OCI-LY1 (cell line): ENCODE results near the gene CACNA2D1.

Experiments
- H2AFZ ChIP-seq: fragments of 200-600 bp; sonication (generic), shearing (Covaris generic); 2 replicates; pipeline ENCODE4 v1.6.0; 2014; ENCODE audit warnings: antibody characterized with exemption, mild to moderate bottlenecking, low read length
- H3F3A ChIP-seq: fragments of 200-600 bp; sonication (generic), shearing (Covaris generic); 2 replicates; pipeline ENCODE4 v1.6.0; 2014; ENCODE audit warnings: mild to moderate bottlenecking, antibody characterized with exemption, low read length, moderate library complexity; ENCODE audit not compliant: insufficient read depth
- H3K27ac ChIP-seq: fragments of 200-600 bp; sonication (generic); 2 replicates; pipeline ENCODE4 v1.5.1; 2014; ENCODE audit warnings: low read length, mixed run types, mild to moderate bottlenecking, low read depth; ENCODE audit not compliant: poor library complexity, severe bottlenecking
- H3K27me3 ChIP-seq: fragments of 200-600 bp; sonication (generic); 2 replicates; pipeline ENCODE4 v1.6.0; 2014; ENCODE audit warnings: antibody characterized with exemption, mild to moderate bottlenecking, low read length, moderate library complexity; ENCODE audit not compliant: insufficient read depth
- H3K36me3 ChIP-seq: fragments of 200-600 bp; sonication (generic); 2 replicates; pipeline ENCODE4 v1.6.1; 2014; ENCODE audit warnings: mild to moderate bottlenecking, antibody characterized with exemption, low read length, moderate library complexity, mixed read lengths; ENCODE audit not compliant: insufficient read depth
- H3K4me1 ChIP-seq: fragments of 200-600 bp; sonication (generic); 2 replicates; pipeline ENCODE4 v1.5.1; 2014; ENCODE audit warnings: mild to moderate bottlenecking, low read length, moderate library complexity; ENCODE audit not compliant: insufficient read depth, severe bottlenecking
- H3K4me2 ChIP-seq: fragments of 200-600 bp; sonication (generic), shearing (Covaris generic); 2 replicates; pipeline ENCODE4 v1.6.1; 2014; ENCODE audit warnings: low read length
- H3K4me3 ChIP-seq: fragments of 200-600 bp; sonication (generic); 2 replicates; pipeline ENCODE4 v1.5.1; 2014; ENCODE audit warnings: low read length, low read depth, mild to moderate bottlenecking, mixed read lengths; ENCODE audit not compliant: poor library complexity, severe bottlenecking
- H3K79me2 ChIP-seq: fragments of 200-600 bp; shearing (Covaris generic); 2 replicates; pipeline ENCODE4 v1.6.1; 2016; ENCODE audit warnings: mixed run types, low read length, mixed read lengths; ENCODE audit not compliant: insufficient read depth
- H3K9ac ChIP-seq: fragments of 200-600 bp; sonication (generic), shearing (Covaris generic); 2 replicates; pipeline ENCODE4 v1.6.1; 2014; ENCODE audit warnings: mild to moderate bottlenecking, low read length, mixed read lengths
- H3K9me2 ChIP-seq: fragments of 200-600 bp; sonication (generic), shearing (Covaris generic); 2 replicates; pipeline ENCODE4 v1.6.1; 2014; ENCODE audit warnings: low read depth, mild to moderate bottlenecking, low read length, mixed read lengths
- H3K9me3 ChIP-seq: fragments of 200-600 bp; shearing (Covaris generic); 2 replicates; pipeline ENCODE4 v1.6.1; 2014; ENCODE audit warnings: low read length, mixed read lengths
- H4K20me1 ChIP-seq: fragments of 200-600 bp; sonication (generic), shearing (Covaris generic); 2 replicates; pipeline ENCODE4 v1.6.0; 2016; ENCODE audit warnings: mild to moderate bottlenecking, low read length; ENCODE audit not compliant: insufficient read depth
- CTCF ChIP-seq: fragments of 200-600 bp; sonication (generic), shearing (Covaris generic); IDR thresholded peaks from 2 replicates; pipeline ENCODE4 v1.5.1; 2017; ENCODE audit warnings: mild to moderate bottlenecking, antibody characterized with exemption, low read length, moderate library complexity, mixed read lengths
- EZH2 ChIP-seq: fragments of 200-600 bp; sonication (generic), shearing (Covaris generic); IDR thresholded peaks from 2 replicates; pipeline ENCODE4 v1.8.0; 2017; ENCODE audit warnings: borderline replicate concordance, mixed run types, mild to moderate bottlenecking, antibody characterized with exemption, low read length, moderate library complexity, mixed read lengths

Gene CACNA2D1

GRCh38 chr7:82067628-82068264, 375.8 kb downstream of the CACNA2D1 start:
- no peak overlapping the region for H3K4me2 ChIP-seq
- no peak overlapping the region for H2AFZ ChIP-seq
- H3K27ac ChIP-seq = no peak overlapping the region
- no peaks in the 10 kb centered on the region for H3K27me3 ChIP-seq
- no peaks in the 10 kb centered on the region for H3K9me2 ChIP-seq
- H4K20me1 ChIP-seq = no peaks in the 10 kb centered on the region
- no peaks in the 10 kb centered on the region for H3K79me2 ChIP-seq
- H3K9me3 ChIP-seq = no peaks in the 10 kb centered on the region
- TF ChIP-seq EZH2 (no peak), CTCF (no peak)
- no peaks in the 10 kb centered on the region for H3K36me3 ChIP-seq
- no peak overlapping the region for H3K4me3 ChIP-seq
- no peaks in the 10 kb centered on the region for H3K4me1 ChIP-seq
- no peaks in the 10 kb centered on the region for H3F3A ChIP-seq
- no peak overlapping the region for H3K9ac ChIP-seq

DNA sequence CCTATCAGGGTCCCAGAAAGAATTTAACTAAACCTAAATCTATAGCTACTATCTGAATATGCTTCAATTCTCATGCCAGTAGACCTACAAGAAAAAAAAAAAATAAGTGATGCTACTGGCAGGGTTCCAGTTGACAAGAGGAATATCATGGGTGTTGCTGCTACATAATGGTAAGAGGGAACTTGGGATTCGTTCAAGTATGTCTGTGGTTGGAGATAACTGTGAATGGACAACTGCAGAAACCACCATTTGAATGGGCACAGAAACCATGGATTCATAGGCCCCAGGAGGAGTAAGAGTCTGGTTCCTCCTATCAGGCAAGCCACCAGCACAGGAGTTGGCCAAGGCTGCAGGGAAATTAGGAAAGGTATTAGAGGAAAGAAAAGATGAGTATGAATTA, 386.1 kb downstream of the CACNA2D1 start:
- TF ChIP-seq CTCF (no peak), EZH2 (no peak)
- no peak overlapping the region for H2AFZ ChIP-seq
- H3K4me1 ChIP-seq = no peaks in the 10 kb centered on the region
- no peak overlapping the region for H3K9ac ChIP-seq
- no peaks in the 10 kb centered on the region for H3K79me2 ChIP-seq
- H3K27me3 ChIP-seq = no peaks in the 10 kb centered on the region
- no peak overlapping the region for H3K27ac ChIP-seq
- H3F3A ChIP-seq = no peaks in the 10 kb centered on the region
- H3K36me3 ChIP-seq = no peaks in the 10 kb centered on the region
- no peaks in the 10 kb centered on the region for H4K20me1 ChIP-seq
- no peak overlapping the region for H3K4me3 ChIP-seq
- H3K4me2 ChIP-seq = no peak overlapping the region
- H3K9me2 ChIP-seq = no peaks in the 10 kb centered on the region
- H3K9me3 ChIP-seq = no peaks in the 10 kb centered on the region

DNA sequence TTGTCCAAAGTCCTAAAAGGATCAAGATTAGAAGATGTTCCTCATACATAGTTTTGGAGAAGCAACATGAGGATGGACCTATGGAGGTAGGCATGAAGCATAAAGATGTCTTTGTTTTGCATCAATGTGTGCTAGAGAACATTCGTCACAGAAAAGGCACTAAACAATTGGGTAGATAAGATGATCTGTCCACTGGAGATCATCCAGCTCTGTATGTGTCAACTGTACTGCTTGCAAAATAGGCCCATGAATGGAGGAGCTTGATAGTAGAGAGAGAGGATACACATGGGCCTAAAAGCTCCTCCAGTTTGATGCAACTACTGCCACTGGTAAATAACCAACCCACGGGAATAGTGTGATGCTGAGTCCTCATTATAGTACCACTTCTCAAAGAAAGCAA, 387.3 kb downstream of the CACNA2D1 start:
- Histone ChIP-seq H3K9me3 (no peaks in the 10 kb centered on the region), H3K4me1 (no peaks in the 10 kb centered on the region), H3K9ac (no peak overlapping the region), H3K27me3 (no peaks in the 10 kb centered on the region), H2AFZ (no peak overlapping the region), H3K9me2 (no peaks in the 10 kb centered on the region), H3F3A (no peaks in the 10 kb centered on the region), H3K4me3 (no peak overlapping the region), H3K4me2 (no peak overlapping the region), H3K27ac (no peak overlapping the region), H3K36me3 (no peaks in the 10 kb centered on the region), H3K79me2 (no peaks in the 10 kb centered on the region), H4K20me1 (no peaks in the 10 kb centered on the region)
- no peak for TF ChIP-seq CTCF
- TF ChIP-seq EZH2 = no peak
